AG09309 (cell line): ENCODE data around the gene ZNF148.

Experiments
- DNase-seq: peaks from one replicate; pipeline ENCODE4 v3.0.0-alpha.2; 2010; ENCODE audit warnings: low read depth
- H3K4me3 ChIP-seq: 2 replicates; pipeline ENCODE4 v1.5.1; 2011; ENCODE audit warnings: mild to moderate bottlenecking, low read depth, low read length, moderate library complexity; ENCODE audit not compliant: control insufficient read depth
- CTCF ChIP-seq: IDR thresholded peaks from 2 replicates; pipeline ENCODE4 v1.5.1; 2011; ENCODE audit warnings: mild to moderate bottlenecking, low read depth, low read length, inconsistent platforms; ENCODE audit not compliant: insufficient read depth, control insufficient read depth; ENCODE audit errors: missing control alignments

Gene ZNF148

GRCh38 chr3:125219261-125219701 is 155.8 kb downstream of the ZNF148 start:
- H3K4me3 ChIP-seq: no peak overlapping the region
- no peak for TF ChIP-seq CTCF
- no peak for DNase-seq

GRCh38 chr3:125214738-125215137 is 160.4 kb downstream of the ZNF148 start:
- DNase-seq: no peak
- H3K4me3 ChIP-seq: no peak overlapping the region
- no peak for TF ChIP-seq CTCF

DNA sequence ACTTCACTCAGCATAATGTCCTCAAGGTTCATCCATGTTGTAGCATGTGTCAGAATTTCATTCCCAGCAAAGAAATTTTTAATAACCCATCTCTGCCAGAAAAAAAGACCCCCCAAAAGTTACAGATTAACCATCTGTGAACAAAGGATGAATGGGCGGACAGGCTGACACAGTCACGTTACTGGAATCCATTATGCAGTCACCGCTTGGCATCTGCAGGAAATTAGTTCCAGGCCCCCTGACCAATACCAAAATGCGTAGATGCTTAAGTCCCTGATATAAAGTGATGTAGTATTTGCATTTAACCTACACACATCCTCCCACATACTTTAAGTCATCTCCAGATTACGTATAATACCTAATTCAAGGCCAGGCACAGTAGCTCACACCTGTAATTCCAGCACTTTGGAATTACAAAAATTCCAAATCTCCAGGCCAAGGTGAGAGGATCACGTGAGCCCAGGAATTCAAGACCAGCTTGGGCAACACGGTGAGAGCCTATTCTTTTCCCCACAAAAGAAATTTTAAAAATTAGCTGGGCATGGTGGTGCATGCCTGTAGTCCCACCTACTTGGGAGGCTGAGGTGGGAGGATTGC is 161.1 kb downstream of the ZNF148 start:
- peak; percentile 56 for DNase-seq
- TF ChIP-seq CTCF: no peak
- H3K4me3 ChIP-seq: no peak overlapping the region

- no peak for TF ChIP-seq CTCF
- no peak overlapping the region for H3K4me3 ChIP-seq
- no peak for DNase-seq
Measured at GRCh38 chr3:125213364-125213755, 161.8 kb downstream of the ZNF148 start.

- peak within 1 kb of the TSS; percentile 33 for H3K4me3 ChIP-seq
- no peak for DNase-seq
- TF ChIP-seq CTCF: no peak
Measured at GRCh38 chr3:125212509-125213363, 162.4 kb downstream of the ZNF148 start, which contains the start of gene SLC12A8. SLC12A8 (minus strand) TSS chr3:125212748; CDS start chr3:125211349, 1,399 bp downstream.

DNA sequence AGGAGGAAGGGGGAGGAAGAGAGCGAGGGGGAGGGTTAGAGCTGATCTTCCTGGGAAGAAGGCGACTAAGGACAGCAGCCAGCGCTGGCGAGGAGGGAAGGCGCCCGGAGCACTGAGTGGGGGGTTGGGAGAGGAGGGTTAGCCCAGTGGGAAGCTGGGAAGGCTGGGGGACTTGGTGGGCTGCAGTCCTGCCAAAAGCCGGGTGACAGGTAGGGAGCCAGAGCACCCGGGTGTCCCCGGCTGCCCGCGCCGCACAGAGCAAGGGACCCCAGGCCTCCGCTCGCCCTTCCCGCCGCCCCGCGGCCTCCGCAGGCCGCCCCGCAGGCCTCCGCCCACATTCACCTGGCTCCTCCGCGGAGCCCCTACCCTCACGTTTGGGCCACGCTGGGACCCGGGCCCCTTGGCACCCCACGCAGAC is 163.0 kb downstream of the ZNF148 start:
- TF ChIP-seq CTCF: no peak

More for the DNA sequence above, 163.0 kb downstream of the ZNF148 start:
- no peak for DNase-seq
- peak overlapping the region; percentile 33 for H3K4me3 ChIP-seq
